ENCODE data around the gene RHPN2.
"Not testable (repeated sequence)": the region's sequence is repeated elsewhere in the genome, so short reads cannot be mapped to it uniquely, and the experiment has no call there.

The RHPN2 gene

DNA sequence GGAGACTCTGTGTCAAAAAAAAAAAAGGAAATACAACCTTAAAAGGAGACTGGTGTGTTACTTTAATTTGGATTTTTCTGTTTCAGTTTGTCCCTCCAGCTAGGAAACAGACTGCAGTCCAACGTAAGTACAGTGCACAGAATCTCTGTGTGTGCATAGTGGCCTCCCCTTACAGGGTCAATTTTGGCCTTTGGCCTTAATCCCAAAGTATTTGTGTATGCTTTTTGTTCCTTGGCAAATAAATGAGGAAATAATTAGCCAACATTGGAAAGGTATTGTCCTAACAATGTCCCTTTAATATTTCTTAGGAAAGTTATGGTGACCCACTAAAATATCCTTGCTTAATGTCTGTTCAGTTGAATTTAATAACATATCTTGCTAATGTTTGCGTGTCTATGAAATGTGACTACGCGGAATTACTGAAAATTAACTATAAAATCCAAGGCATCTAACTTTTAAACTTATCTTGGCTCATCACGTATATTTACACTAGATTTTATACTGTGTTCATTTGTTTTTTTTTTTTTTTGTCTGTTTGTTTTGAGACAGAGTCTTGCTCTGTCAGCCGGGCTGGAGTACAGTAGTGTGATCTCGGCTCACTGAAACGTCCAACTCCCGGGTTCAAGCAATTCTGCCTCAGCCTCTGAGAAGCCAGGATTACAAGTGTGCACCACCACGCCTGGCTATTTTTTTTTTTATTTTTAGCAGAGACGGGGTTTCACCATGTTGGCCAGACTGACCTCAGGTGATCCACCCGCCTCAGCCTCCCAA is 39.0 kb downstream of the RHPN2 start:
- DNase-seq = not testable (repeated sequence)

DNA sequence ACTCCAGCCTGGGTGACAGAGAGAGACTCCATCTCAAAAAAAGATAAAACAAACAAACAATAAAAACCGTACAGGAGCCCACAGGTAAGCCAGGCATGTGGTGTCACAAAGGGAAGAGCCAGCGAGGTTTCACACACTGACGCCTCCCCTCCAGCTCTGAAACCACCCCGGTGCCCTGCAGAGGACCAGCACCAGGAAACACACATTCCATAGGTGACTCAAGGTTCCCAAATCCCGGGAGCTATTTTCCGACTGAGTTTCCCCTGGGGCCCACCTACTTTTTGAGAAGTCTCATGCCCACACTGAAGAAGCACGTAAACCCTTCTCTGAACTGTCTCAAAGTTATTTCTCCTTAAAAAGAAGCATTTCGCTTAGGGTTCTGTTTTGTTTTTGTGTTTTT is 40.3 kb downstream of the RHPN2 start:
- no peak for DNase-seq

DNA sequence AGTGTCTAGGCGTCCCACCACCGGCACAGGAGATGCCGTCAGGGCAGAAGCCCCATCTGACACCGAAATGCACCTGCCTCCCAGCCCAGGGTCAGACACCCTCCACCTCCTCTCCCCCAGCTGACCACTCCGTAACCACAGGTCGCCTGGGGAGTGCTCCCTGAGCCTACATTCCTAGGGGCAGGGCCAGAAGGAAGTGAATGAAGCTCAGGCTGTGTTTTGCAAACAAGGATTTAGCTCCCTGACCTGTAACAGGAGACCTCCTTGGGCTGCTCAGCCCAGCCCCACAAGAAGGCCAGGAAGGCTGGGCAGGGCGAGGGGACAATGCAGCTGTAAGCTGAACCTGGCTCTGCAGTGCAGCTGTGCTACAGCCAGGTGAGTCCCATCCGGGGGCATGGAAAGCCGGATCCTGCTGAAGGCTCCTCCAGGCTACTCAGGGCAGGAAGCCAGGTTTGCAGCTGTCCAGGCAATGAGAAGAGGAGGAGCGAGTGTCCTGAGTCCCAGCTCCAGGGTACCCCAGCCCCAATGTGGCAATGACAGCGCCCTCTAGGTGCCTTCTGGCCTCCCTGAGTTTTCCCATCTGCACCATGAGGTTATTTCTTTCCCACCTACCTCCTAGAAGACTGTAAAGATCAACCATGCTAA is 42.1 kb downstream of the RHPN2 start:
- DNase-seq = no peak

DNA sequence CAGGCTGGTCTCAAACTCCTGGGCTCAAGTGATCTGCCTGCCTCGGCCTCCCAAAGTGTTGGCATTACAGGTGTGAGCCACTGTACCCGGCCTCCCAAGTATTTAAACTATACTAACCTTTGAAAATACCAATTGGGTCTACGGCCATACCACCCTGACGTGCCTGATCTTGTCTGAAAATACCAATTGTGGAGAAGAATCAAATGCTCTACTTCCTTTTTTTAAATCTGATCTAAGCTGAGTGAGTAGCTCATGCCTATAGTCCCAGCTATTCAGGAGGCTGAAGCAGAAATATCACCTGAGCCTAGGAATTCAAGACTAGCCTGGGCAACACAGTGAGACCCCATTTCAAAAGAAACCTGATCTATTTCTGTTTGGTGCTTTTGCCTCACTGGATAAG is 53.8 kb downstream of the RHPN2 start:
- not testable (repeated sequence) for DNase-seq

DNA sequence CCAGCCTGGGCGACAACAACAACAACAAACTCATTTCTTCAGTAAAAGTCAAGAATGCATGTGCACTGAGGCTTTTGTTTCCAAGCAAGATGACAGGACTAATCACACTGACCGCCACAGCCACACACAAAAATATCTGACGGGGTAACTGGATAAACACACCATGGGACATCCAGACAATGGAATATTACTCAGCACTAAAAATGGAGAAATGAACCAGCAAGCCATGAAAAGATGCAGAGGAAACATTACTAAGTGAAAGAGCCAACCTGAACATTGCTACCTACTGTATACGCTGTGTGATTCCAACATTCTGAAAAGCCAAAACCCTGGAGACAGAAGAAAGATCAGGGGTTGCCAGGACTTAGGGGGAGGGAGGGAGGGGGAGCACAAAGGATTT is 56.0 kb downstream of the RHPN2 start:
- no peak for DNase-seq

DNA sequence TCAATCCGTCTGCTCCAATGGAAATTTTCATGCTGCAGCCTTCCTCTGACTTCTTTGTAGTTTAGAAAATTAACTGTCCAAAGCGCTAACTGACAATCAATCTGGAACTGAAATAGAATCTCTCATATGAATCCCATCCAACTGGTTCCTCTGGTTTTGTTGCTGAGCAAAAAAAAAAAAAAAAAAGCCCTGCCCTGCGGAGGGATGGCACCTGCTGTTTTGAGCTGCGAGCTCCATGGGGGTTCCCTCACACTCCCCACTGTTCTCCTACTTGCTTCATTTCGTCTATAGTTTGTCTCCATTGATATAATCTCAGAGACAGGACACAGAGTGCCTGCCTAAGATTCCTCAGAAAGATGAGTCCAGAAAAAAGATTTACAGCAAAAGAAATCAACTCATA is 59.2 kb downstream of the RHPN2 start:
- DNase-seq = no peak

DNA sequence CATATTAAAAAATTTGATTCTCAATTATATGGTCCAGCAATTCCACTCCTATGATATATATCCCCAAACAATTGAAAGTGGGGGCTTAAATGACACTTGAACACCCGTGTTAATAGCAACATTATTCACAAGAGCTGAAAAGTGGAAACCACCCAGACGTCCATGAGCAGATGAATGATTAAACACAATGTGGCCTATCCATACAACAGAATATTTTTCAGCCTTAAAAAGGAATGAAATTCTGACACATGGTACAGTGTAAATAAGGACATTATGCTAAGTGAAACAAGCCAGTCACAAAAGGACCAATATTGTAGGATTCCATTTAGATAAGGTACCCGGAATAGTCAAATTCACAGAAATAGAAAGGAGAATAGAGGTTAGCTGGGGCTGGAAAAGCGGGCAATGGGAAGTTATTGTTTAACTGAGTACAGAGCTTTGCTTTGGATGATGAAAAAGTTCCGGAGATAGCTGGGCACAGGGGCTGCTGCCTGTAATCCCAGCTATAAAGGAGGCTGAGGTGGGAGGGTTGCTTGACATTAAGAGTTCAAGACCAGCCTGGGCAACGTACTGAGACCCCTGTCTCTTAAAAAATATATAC is 61.2 kb downstream of the RHPN2 start:
- DNase-seq = not testable (repeated sequence)

DNA sequence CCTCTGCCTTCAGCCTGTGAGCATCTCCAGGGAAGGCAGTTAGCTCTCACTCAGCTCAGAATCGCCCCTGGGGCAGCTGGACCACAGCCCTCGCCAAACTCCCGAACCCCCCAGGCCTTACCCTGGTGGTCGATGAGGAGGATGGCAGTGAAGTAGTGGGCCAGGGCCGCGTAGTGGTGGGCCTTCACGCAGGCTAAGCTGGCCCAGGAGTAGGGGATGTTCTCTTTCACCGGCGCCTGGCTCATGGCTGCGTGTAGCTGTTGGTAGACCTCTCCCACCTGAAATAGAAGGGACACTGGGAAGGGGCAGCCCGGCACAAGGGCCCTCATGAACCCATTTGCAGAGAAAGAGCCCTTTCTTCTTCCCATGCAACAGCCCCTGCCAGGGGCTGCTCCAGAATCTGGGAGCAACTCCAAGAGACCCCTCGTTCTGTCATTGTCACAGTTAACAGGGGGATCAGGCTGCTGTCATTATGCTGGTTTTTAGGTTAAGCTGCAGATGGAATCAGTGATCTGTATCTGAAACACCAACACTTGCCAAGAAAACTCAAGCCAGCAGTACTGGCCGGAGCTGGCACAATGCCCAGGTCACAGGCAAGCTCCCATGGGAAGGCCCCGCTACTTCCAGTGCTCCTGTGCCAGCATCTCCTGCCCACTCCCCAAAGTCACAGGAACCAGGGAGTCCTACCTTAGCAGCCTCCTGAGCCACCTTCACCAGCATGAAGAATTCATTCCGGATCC is 62.4 kb downstream of the RHPN2 start:
- DNase-seq = not testable (repeated sequence)

DNA sequence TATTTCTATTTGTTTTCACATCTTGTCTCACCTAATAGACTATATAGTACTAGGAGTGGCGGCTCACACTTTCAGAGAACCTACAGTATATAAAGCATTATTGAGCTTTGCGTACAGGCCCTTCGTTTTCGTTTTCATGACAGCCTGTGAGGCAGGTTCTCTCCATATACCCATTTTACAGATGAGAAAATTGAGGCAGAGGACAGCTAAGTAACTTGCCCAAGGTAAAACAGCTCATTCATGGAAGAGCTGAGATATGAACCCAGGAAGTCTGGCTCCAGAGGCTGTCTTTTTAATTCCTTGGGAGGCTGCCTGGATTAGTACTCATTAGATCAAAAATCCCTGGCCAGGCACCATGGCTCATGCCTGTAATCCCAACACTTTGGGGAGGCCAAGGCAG is 63.8 kb downstream of the RHPN2 start:
- DNase-seq = no peak

DNA sequence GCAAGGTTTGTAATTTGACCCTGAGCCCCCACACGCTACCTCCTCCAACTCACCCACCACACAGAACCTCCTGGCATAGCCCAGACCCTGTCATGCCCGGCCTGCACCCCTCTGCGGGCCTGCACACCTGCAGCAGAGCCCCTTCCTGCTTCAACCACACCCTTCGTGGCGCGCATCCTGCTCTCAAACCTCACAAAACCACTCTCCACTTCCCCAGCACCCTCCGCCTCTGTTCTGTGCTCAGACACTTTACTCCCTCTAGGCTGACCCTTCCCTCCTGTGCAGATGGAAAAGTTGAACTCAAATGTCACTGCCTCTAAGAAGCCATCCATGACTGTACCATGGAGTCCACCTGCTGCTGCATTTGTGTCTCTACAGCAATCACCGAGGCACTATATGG is 64.2 kb downstream of the RHPN2 start:
- peak in 1 of 4 experiments; percentile 3 for DNase-seq

DNA sequence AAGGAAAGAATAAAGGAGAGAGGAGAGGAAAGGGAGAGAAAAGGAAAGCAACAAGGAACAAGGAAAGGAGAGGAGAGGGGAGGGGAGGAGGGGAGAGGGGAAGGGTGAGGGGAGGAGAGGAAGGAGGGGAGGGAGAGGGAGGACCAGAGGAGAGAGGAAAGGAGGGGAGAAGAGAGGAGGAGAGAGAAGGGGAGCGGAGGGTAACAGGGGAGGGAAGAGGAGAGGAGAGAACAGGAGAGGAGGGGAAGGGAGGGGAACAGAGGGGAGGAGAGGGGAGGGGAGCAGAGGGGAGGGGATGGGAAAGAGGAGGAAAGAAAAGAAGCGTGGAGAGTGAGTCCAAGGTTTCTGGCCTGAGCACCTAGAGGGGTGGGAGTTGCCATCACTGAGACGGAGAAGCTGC is 66.0 kb downstream of the RHPN2 start:
- no peak for DNase-seq

DNA sequence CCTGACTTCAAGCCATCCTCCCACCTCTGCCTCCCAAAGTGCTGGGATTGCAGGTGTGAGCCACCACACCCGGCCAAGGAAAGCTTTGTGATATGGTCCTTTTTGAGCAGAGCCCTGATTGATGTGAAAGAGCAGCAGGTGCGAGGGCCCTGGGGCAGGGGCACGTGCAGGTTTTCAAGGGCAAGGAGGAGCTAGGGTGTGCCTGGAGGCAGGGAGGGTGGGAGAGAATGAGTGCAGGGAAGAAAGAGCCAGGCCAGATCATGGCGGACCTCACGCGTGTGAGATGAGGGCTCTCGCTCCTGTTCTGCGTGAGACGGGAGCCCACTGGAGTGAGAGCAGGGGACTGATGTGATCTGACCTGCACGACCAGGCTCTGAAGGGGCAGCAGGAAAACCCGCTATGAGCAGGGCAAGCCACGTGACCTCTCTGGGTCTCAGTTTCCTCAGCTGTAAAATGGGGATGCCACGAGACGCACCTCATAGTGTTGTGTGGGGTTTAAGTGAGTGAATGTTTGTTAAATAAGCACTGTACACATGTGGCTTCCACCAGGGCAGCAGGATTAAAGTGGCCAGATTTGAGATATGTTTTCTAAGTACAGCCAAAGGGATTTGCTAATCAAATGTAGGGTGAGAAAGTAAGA is 66.9 kb downstream of the RHPN2 start:
- DNase-seq = no peak

DNA sequence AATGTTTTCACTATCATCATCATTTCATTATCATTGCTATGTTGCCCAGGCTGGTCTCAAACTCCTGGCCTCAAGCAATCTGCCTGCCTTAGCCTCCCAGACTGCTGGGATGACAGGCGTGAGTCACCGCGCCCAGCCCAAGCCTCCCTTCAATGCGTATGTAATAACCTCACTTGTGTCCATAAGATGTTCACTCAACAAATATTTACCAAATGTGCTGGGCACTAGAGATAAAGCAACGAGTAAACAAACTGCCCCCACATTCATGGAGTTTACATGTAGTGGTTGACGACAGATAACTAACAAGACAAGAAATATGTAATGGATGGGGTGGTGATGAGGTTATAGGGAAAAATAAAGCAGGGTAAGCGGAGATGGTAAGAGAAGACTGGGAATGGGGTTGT is 67.6 kb downstream of the RHPN2 start:
- DNase-seq = not testable (repeated sequence)

DNA sequence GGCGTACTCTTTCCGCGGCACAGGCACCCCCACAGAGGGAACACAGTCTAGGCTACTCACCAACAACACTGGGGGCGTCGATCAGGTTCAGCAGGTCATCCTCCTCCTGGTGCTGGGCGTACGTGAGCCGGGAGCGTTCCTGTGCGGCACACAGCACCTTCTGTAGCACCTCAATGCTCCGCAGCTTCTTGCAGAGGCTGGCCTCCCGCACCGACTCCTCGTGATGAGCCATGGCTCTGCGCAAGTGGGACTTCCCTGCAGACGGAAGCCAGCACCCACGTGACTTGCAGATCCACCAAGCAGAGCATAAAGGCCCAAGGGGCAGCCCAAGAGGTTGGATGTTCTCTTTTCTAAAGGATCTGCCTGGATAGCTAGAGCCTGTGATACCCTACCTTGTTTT is 68.7 kb downstream of the RHPN2 start:
- DNase-seq = not testable (repeated sequence)

DNA sequence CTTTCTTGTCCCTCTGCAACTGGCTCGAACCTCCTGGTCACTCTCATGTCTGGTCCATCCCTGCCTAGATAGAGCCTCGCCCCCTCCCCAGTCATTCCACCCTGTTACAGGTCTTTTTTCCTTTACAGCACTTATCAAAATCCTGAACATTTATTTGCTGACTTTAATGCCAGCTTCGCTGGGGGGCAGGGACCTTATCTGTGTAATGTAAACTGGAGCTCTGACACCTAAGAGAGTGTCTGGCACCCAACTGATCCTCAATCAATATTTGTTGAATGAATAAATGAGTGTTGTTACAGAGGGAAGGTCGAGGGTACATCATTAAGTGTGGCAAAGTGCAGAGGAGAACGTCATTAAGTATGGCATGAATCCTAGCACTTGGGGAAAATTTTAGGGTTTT is 76.0 kb downstream of the RHPN2 start:
- no peak for DNase-seq

DNA sequence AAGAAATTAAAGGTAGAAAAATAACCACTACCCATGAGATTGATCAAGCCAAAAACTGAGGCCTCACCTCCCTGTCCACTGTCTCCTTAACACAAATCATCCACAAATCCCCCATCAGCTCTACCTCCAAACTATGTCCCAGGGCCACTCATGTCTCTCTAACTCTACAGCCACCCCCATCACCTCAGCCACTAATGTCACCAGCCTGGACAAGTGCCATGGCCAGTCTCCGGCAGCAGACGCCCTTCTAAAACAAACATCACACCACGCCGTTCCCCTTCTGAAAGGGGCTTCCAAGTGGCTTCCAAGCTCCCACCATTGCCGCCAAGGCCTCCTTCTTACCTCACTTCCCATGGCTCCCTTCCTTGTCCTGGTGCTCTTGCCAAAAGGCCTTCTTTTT is 76.4 kb downstream of the RHPN2 start:
- not testable (repeated sequence) for DNase-seq

DNA sequence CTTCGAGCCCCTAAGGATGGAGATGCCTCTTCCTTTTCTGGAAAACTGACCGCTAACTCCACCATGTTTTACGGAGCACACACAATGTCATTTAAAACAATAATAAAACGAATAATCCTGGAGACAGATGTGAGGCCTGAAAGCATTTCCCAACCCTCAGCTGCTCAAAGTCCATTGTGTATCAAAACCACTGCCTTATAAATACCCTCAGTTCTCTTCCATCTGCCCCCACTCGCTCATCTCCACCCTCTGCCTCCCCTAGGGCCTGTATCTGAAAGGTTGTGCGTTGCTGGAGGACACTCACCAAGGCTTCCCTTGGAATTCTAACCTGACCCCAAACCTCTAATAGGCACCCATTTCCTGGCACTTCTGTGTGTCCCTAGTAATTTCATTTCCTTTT is 82.2 kb downstream of the RHPN2 start:
- not testable (repeated sequence) for DNase-seq

DNA sequence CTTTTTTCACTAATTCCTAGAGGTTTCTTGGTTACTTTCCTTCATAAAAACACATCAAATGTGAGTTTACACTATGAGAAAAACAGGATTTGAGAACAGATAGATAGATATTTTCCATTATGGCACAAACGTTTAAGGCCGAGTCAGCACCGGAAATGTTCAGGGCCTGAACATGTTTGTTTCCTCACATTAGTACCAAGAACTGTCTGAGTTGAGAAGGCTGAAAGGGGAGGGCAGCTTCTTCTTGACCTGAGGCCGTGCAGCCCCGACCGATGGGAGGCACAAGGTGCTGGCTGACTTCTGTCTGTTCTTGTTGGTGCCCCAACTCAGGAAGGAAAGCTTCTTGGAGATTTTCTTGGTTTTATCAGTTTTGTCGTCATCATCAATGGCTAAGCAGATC is 84.9 kb downstream of the RHPN2 start:
- not testable (repeated sequence) for DNase-seq

DNA sequence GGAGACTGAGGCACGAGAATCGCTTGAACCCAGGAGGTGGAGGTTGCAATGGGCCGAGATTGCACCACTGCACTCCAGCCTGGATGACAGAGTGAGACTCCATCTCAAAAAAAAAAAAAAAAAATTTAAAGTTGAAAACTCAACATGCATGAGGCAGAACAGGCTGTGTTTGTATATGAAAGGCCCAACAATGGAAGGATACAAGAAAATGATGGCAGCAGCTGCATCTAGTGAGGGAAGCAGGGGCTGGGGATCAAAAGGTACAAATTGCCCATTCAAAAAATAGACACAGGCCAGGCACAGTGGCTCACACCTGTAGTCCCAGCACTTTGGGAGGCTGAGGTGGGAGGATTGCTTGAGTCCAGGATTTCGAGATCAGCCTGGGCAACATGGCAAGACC is 86.9 kb downstream of the RHPN2 start:
- DNase-seq = not testable (repeated sequence)

DNA sequence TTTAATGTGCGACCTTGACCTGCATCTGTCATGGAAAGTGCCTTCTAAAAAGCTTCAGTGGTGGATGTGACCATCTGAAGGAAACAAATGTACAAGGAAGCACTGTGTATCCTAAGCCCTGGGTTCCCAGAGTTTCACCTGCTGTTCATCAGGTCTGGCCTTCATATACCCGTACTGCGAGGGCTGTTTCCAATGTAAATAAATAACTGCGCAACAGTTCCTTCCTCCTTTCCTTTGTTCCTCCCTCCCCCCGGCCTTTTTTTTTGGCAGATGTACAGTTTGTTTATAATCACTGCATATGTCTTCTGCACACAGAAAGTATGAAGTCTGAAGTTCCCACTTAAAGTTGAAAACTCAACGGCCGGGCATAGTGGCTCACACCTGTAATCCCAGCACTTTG is 87.4 kb downstream of the RHPN2 start:
- DNase-seq = no peak

DNA sequence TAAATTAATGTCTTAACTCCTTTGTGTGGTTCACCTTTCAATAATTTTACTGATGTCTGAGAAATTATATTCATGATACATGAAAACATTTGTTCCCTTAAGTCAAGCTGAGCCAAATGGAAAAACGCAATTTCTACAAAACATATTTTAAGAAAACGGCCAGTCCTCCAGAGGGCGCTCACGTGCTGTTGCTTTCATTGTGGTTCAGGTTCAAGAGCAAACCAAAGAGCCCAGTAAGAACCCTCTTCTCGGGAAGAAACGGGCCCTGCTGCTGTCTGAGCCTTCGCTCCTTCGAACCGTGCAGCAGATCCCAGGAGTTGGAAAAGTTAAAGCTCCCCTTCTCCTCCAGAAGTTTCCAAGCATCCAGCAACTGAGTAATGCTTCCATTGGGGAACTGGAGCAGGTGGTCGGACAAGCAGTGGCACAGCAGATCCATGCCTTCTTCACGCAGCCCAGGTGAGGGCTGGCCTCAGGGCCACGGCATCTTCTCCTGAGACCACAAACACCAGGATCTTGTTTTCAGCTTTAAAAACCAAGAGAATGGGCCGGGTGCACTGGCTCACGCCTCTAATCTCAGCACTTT is 88.4 kb downstream of the RHPN2 start:
- DNase-seq = peak in 3 of 4 experiments; percentile 47 to 64 (median 53)

DNA sequence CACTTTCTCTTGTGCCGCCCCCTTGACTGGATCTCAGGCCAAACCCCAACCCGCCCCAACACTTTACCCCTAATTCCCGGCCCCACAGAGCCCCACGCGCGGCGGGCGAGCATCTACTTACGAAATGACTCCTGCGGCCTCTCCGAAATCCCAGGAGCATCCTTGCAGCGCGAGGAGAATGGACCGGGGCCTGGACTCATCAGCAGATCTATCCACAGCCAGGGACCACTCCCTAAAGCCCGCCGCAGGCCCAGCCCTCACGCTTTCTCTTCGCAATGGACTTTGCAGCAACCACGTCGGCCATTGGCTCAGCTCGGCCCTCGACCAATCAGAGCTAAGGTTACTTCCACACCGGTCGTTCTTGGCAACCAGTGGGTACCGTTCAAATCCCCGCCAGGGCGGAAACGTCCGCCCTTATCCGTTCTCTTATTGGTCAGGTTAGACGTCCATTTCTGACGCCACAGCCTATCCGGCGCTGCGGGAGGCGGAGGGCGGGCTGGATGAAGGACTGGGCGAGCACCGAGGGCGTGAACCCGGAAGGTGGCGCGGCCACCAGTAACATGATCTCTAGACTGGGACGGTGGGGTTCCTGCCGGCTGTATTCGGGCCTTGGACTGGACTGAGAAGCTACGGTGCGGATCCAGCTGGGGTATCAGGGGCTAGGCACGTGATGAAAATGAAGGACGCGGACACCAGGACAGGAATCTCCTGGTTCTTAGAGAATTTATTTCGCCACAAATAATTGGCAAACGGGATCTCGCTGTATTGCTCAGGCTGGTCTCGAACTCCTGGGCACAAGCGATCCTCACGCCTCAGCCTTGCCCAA is 92.8 kb downstream of the RHPN2 start, which contains the start of the genes CEP89 and FAAP24:
Gene CEP89, minus strand, starts transcription at position 244 of the 826 bp plus-strand sequence. Its CDS starts 84 bp downstream, at position 160.
Gene FAAP24, plus strand, starts transcription at position 528 of the 826 bp plus-strand sequence. CDS start 955 bp downstream, outside the sequence.
- DNase-seq = peak; percentile 92 to 98 (median 96)
